Measurements from ENCODE around the gene PSTPIP2. TPM values are rescaled to one million over a fixed set of nuclear protein-coding genes. Genes with fewer than 3 reads are reported as not detected.

The PSTPIP2 gene
- total RNA-seq, 1 experiment from 2014 or later, result 1.9 TPM

GRCh38 chr18:46097801-46098615 lies 25.9 kb upstream of the PSTPIP2 start, which contains the start of gene ATP5F1A (continued):
- TF ChIP-seq ZSCAN18 (CRISPR knock-in tag; IDR thresholded peaks at IDR 0.05) (no peak), NFYB (CRISPR knock-in tag; conservative IDR thresholded peaks at IDR 0.05; ENCODE audit: low read depth) (no peak; the same call in 1 of the 2 replicates), ZMAT4 (CRISPR knock-in tag; IDR thresholded peaks at IDR 0.05) (no peak), GABPB1 (CRISPR knock-in tag; IDR thresholded peaks at IDR 0.05) (peak; percentile 84), GTF2I (CRISPR knock-in tag; conservative IDR thresholded peaks at IDR 0.05) (no peak), USF2 (CRISPR knock-in tag; IDR thresholded peaks at IDR 0.05) (peak; percentile 81), ZNF219 (CRISPR knock-in tag; IDR thresholded peaks at IDR 0.05; ENCODE audit: borderline replicate concordance) (no peak; the same call in 1 of the 2 replicates), PRRX2 (CRISPR knock-in tag; IDR thresholded peaks at IDR 0.05) (no peak), ATF6 (CRISPR knock-in tag; IDR thresholded peaks at IDR 0.05) (0 out of 2 replicates have a peak, but pooled peaks have one; percentile 33), NR1H2 (CRISPR knock-in tag; IDR thresholded peaks at IDR 0.05) (no peak), E2F4 (CRISPR knock-in tag; IDR thresholded peaks at IDR 0.05; ENCODE audit: borderline replicate concordance, low read depth) (no peak), TEAD1 (CRISPR knock-in tag; IDR thresholded peaks at IDR 0.05) (peak; percentile 60), ZBTB21 (CRISPR knock-in tag; IDR thresholded peaks at IDR 0.05; ENCODE audit: borderline replicate concordance) (no peak), ZNF263 (CRISPR knock-in tag; IDR thresholded peaks at IDR 0.05; ENCODE audit: low read depth) (no peak), TCF7 (CRISPR knock-in tag; IDR thresholded peaks at IDR 0.05; ENCODE audit: low read depth) (peak; percentile 20; the same call in 1 of the 2 replicates), ZNF396 (CRISPR knock-in tag; IDR thresholded peaks at IDR 0.05; ENCODE audit: borderline replicate concordance) (no peak), ZNF416 (CRISPR knock-in tag; IDR thresholded peaks at IDR 0.05) (peak; percentile 65; the same call in 1 of the 2 replicates), RORB (CRISPR knock-in tag; IDR thresholded peaks at IDR 0.05) (no peak), ZNF232 (CRISPR knock-in tag; IDR thresholded peaks at IDR 0.05) (0 out of 2 replicates have a peak, but pooled peaks have one; percentile 73), ARID4B (CRISPR knock-in tag; IDR thresholded peaks at IDR 0.05; ENCODE audit: borderline replicate concordance) (no peak; the same call in 1 of the 2 replicates), STAT6 (CRISPR knock-in tag; conservative IDR thresholded peaks at IDR 0.05; ENCODE audit: low read depth) (no peak), ERG (CRISPR knock-in tag; IDR thresholded peaks at IDR 0.05) (no peak), TEAD4 (CRISPR knock-in tag; IDR thresholded peaks at IDR 0.05) (no peak)
